Measurements from ENCODE around the gene KCNN2. TPM values are rescaled to one million over a fixed set of nuclear protein-coding genes. Genes with fewer than 3 reads are reported as not detected.

The KCNN2 gene
- total RNA-seq = not detected in 2 replicates

GRCh38 chr5:114361724-114362196 is at the start of gene KCNN2:
Gene KCNN2, plus strand, starts transcription at chr5:114362070. Its CDS starts 70 bp downstream, at chr5:114362140.
- TF ChIP-seq CTCF (IDR thresholded peaks at IDR 0.05; ENCODE audit: insufficient read depth, low read length, severe bottlenecking) = no peak
- no peak for FAIRE-seq
- peaks cover 24% of the 10 kb centered on the region for H3K27me3 ChIP-seq (ENCODE audit: control insufficient read depth, insufficient read depth, low read length)
- peak; percentile 39 for DNase-seq (ENCODE audit: low read depth)
- H3K4me3 ChIP-seq (ENCODE audit: low read depth, low read length) = peak within 1 kb of the TSS; percentile 21
- H3K36me3 ChIP-seq (ENCODE audit: control insufficient read depth, insufficient read depth, low read length) = no peaks in the 10 kb centered on the region

- H3K27me3 ChIP-seq (ENCODE audit: control insufficient read depth, insufficient read depth, low read length) = no peaks in the 10 kb centered on the region
- no peak overlapping the region for H3K4me3 ChIP-seq (ENCODE audit: low read depth, low read length)
- DNase-seq (ENCODE audit: low read depth) (no peak), FAIRE-seq (no peak)
- TF ChIP-seq CTCF (IDR thresholded peaks at IDR 0.05; ENCODE audit: insufficient read depth, low read length, severe bottlenecking) = no peak
- H3K36me3 ChIP-seq (ENCODE audit: control insufficient read depth, insufficient read depth, low read length) = no peaks in the 10 kb centered on the region
Measured at GRCh38 chr5:114312658-114313057, 49.2 kb upstream of the KCNN2 start.

GRCh38 chr5:114314061-114314460 is 47.8 kb upstream of the KCNN2 start:
- Histone ChIP-seq H3K27me3 (ENCODE audit: control insufficient read depth, insufficient read depth, low read length) (no peaks in the 10 kb centered on the region), H3K4me3 (ENCODE audit: low read depth, low read length) (no peak overlapping the region), H3K36me3 (ENCODE audit: control insufficient read depth, insufficient read depth, low read length) (no peaks in the 10 kb centered on the region)
- TF ChIP-seq CTCF (IDR thresholded peaks at IDR 0.05; ENCODE audit: insufficient read depth, low read length, severe bottlenecking) = no peak
- FAIRE-seq = no peak
- no peak for DNase-seq (ENCODE audit: low read depth)

- FAIRE-seq (no peak), DNase-seq (ENCODE audit: low read depth) (no peak)
- Histone ChIP-seq H3K27me3 (ENCODE audit: control insufficient read depth, insufficient read depth, low read length) (no peaks in the 10 kb centered on the region), H3K36me3 (ENCODE audit: control insufficient read depth, insufficient read depth, low read length) (no peaks in the 10 kb centered on the region), H3K4me3 (ENCODE audit: low read depth, low read length) (no peak overlapping the region)
- no peak for TF ChIP-seq CTCF (IDR thresholded peaks at IDR 0.05; ENCODE audit: insufficient read depth, low read length, severe bottlenecking)
Measured at GRCh38 chr5:114316167-114316566, 45.7 kb upstream of the KCNN2 start.

- no peaks in the 10 kb centered on the region for H3K36me3 ChIP-seq (ENCODE audit: control insufficient read depth, insufficient read depth, low read length)
- DNase-seq (ENCODE audit: low read depth) (no peak), FAIRE-seq (no peak)
- TF ChIP-seq CTCF (IDR thresholded peaks at IDR 0.05; ENCODE audit: insufficient read depth, low read length, severe bottlenecking) = no peak
- no peak overlapping the region for H3K4me3 ChIP-seq (ENCODE audit: low read depth, low read length)
- H3K27me3 ChIP-seq (ENCODE audit: control insufficient read depth, insufficient read depth, low read length) = no peaks in the 10 kb centered on the region
Measured at GRCh38 chr5:114317751-114318150, 44.1 kb upstream of the KCNN2 start.

GRCh38 chr5:114319236-114319635 is 42.6 kb upstream of the KCNN2 start:
- Histone ChIP-seq H3K27me3 (ENCODE audit: control insufficient read depth, insufficient read depth, low read length) (no peaks in the 10 kb centered on the region), H3K4me3 (ENCODE audit: low read depth, low read length) (no peak overlapping the region), H3K36me3 (ENCODE audit: control insufficient read depth, insufficient read depth, low read length) (no peaks in the 10 kb centered on the region)
- DNase-seq (ENCODE audit: low read depth) (no peak), FAIRE-seq (no peak)
- no peak for TF ChIP-seq CTCF (IDR thresholded peaks at IDR 0.05; ENCODE audit: insufficient read depth, low read length, severe bottlenecking)
